Kidney (tissue), 22 donors: ENCODE results near the gene BPIFA3. TPM values are rescaled to one million over a fixed set of nuclear protein-coding genes. Genes with fewer than 3 reads are reported as not detected.

ENCODE experiments used
- DNase-seq, 5 donors: peaks; one replicate each; pipeline ENCODE4 v3.0.0-alpha.2; 2013 to 2020
- FAIRE-seq: peaks from 2 replicates; lab custom pipeline; 2012; peaks lifted over from hg19 to GRCh38; lab: Jason Lieb, UNC
- H3K27ac ChIP-seq, 2 donors: one replicate each; pipeline ENCODE4 v1.7.0; 2013; ENCODE audit warnings: low read depth in 2 of 2, low read length in 2 of 2, inconsistent platforms in 1 of 2
- H3K27me3 ChIP-seq: one replicate; pipeline ENCODE4 v1.7.1; 2013; ENCODE audit warnings: low read length, inconsistent platforms; ENCODE audit not compliant: control insufficient read depth, insufficient read depth
- H3K36me3 ChIP-seq, 3 donors: one replicate each; pipeline versions ENCODE4 v1.7.0 to v1.7.1; 2013; ENCODE audit warnings: low read length in 3 of 3, control low read depth in 1 of 3, inconsistent platforms in 1 of 3; ENCODE audit not compliant: insufficient read depth in 3 of 3, control insufficient read depth in 2 of 3
- H3K4me1 ChIP-seq, 3 donors: one replicate each; pipeline versions ENCODE4 v1.7.0 to v1.7.1; 2013; ENCODE audit warnings: low read length in 3 of 3, inconsistent platforms in 1 of 3, low read depth in 1 of 3; ENCODE audit not compliant: control insufficient read depth in 2 of 3, insufficient read depth in 2 of 3
- H3K4me3 ChIP-seq, 3 donors: one replicate each; pipeline versions ENCODE4 v1.7.0 to v1.8.1; 2013; ENCODE audit warnings: low read length in 3 of 3, control low read depth in 1 of 3, inconsistent platforms in 1 of 3
- H3K9ac ChIP-seq, 3 donors: one replicate each; pipeline versions ENCODE4 v1.7.0 to v1.7.1; 2013; ENCODE audit warnings: low read length in 3 of 3, control low read depth in 1 of 3, inconsistent platforms in 1 of 3
- H3K9me3 ChIP-seq, 3 donors: one replicate each; pipeline versions ENCODE4 v1.7.0 to v1.7.1; 2013; ENCODE audit warnings: low read length in 3 of 3, control low read depth in 1 of 3, inconsistent platforms in 1 of 3; ENCODE audit not compliant: control insufficient read depth in 2 of 3, insufficient read depth in 1 of 3
- CTCF ChIP-seq: IDR thresholded peaks from 3 replicates; pipeline ENCODE4 v1.5.1; 2012; ENCODE audit warnings: mild to moderate bottlenecking, moderate library complexity, borderline replicate concordance; ENCODE audit not compliant: insufficient read depth; ENCODE audit errors: extremely low read depth
- intact Hi-C: fragments of 100-400 bp; cut with DNase I; formaldehyde crosslinking; loops from one replicate; pipeline ENCODE4 v1.11.1; 2022
- long read RNA-seq, 10 donors: library from polyadenylated mRNA in 1 of 10; unstranded in 1 of 10; transcript quantifications; one replicate each; pipeline ENCODE4 v2.0.0 and lab custom pipeline, GENCODE V29; 2021 to 2026
- polyA plus RNA-seq: library from polyadenylated mRNA; stranded (reverse); fragments of 350-450 nt; fragmentation: Illumina TruSeq; extraction: RNeasy Lipid Tissue Mini Kit (QIAGEN cat#74804); gene quantifications from one replicate; pipeline ENCODE4 v1.2.3, GENCODE V29; 2014; ENCODE audit warnings: low read depth, low replicate concordance; ENCODE audit not compliant: insufficient read depth
- total RNA-seq: library from RNA; stranded (reverse); fragmentation: NEBNext Ultra II Directional; extraction: Animal tissue kit (Norgen Biotek cat#: 25700); gene quantifications from one replicate; pipeline ENCODE4 v1.2.1, GENCODE V29; 2021
- donor health status: control.
- donor health status: control.
- donor health status: control.
- donor health status: control.
- donor health status: control.
- donor health status: DM: yes; HTN: yes; CAD: no.
- donor health status: Normal renal cell carcinoma (clear cell type).

Gene BPIFA3
- not detected for total RNA-seq
- not detected for polyA plus RNA-seq
- long read RNA-seq, donor 1, result 0 reads
- long read RNA-seq, donor 2, result 0 reads
- long read RNA-seq, donor 3, result 0 reads
- long read RNA-seq, donor 4, result 0 reads
- long read RNA-seq, donor 5, result 0 reads
- long read RNA-seq, donor 6, result 0 reads
- long read RNA-seq, donor 7, result 0 reads
- long read RNA-seq, donor 8, result 0 reads
- long read RNA-seq, donor 9, result 0 reads
- long read RNA-seq, donor 10, result 0 reads

- no peak within 1 kb of the TSS for H3K4me3 ChIP-seq
- no peaks in the 10 kb centered on the region for H3K36me3 ChIP-seq
- H3K9ac ChIP-seq, result no peak within 1 kb of the TSS
- H3K27me3 ChIP-seq, result no peaks in the 10 kb centered on the region
- TF ChIP-seq CTCF, result no peak
- no peaks in the 10 kb centered on the region for H3K4me1 ChIP-seq
- no peaks in the 10 kb centered on the region for H3K9me3 ChIP-seq
- FAIRE-seq (no peak), DNase-seq (no peak)
- H3K27ac ChIP-seq, result no peak within 1 kb of the TSS
- intact Hi-C loops, result no loop called here
Measured at GRCh38 chr20:33217052-33217451, at the start of gene BPIFA3. TSS of gene BPIFA3 (plus strand) at chr20:33217352. CDS start at chr20:33217537, 185 bp downstream.

DNA sequence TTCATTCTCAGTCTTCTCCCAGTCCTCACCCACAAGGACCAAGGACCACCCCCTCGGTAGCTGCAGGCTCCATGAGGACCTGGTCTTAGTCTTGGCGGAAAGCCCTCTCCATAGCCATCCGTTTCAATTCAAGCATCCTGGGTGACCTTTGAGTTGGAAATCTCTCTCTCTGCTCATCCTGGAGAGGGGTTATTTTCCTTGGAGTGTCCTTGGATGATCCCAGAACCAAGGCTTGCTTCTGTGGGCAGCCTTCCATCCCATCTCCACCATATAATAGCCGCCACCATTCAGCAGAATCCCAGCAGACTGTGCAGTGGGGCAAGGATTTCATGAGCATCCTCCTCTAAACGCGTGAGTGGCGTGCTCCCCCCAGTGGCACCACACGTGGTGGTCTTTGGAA, 49.3 kb upstream of the BPIFA3 start, which contains the start of gene BPIFA2:
Gene BPIFA2, plus strand, starts transcription at position 301 of the 400 bp plus-strand sequence. CDS start 987 bp downstream, outside the sequence.
- no peak for FAIRE-seq
- TF ChIP-seq CTCF, result no peak
- Histone ChIP-seq H3K9ac (no peak within 1 kb of the TSS), H3K9me3 (peaks cover 0 to 10% (median 0%) of the 10 kb centered on the region in 3 donors), H3K4me1 (no peaks in the 10 kb centered on the region), H3K4me3 (no peak within 1 kb of the TSS), H3K36me3 (no peaks in the 10 kb centered on the region), H3K27ac (no peak within 1 kb of the TSS), H3K27me3 (no peaks in the 10 kb centered on the region)
- intact Hi-C loops, result no loop called here
- no peak for DNase-seq

GRCh38 chr20:33169176-33169794, 47.9 kb upstream of the BPIFA3 start:
- DNase-seq, result no peak
- H3K36me3 ChIP-seq, result no peaks in the 10 kb centered on the region
- TF ChIP-seq CTCF, result no peak
- no peaks in the 10 kb centered on the region for H3K27me3 ChIP-seq
- H3K27ac ChIP-seq, result no peak overlapping the region
- no peak overlapping the region for H3K9ac ChIP-seq
- H3K4me3 ChIP-seq, result no peak overlapping the region
- H3K4me1 ChIP-seq, result no peaks in the 10 kb centered on the region
- H3K9me3 ChIP-seq, result peaks cover 0 to 10% (median 0%) of the 10 kb centered on the region in 3 donors
- intact Hi-C loops, result no loop called here
- FAIRE-seq, result no peak
